Measurements from ENCODE around the gene EPM2A.

- TF ChIP-seq POLR2A (IDR thresholded peaks at IDR 0.05; ENCODE audit: low read depth, low read length) = no peak
- no peak for TF ChIP-seq E2F4 (IDR thresholded peaks at IDR 0.05; ENCODE audit: low read depth, low read length)
- no peak for TF ChIP-seq HDGF (IDR thresholded peaks at IDR 0.05)
- TF ChIP-seq MXI1 (IDR thresholded peaks at IDR 0.05; ENCODE audit: low read depth, low read length) = no peak
- no peak for TF ChIP-seq LARP7 (IDR thresholded peaks at IDR 0.05)
- TF ChIP-seq REST (IDR thresholded peaks at IDR 0.05; ENCODE audit: low read depth, low read length) = no peak
- no peak for TF ChIP-seq ZZZ3 (IDR thresholded peaks at IDR 0.05; ENCODE audit: control insufficient read depth, insufficient read length, low read depth)
- no peak for TF ChIP-seq CTCF (IDR thresholded peaks at IDR 0.05 in 2 of 3, conservative IDR thresholded peaks at IDR 0.05 in 1 of 3; ENCODE audit: control insufficient read depth in 2 of 3, extremely low read depth in 1 of 3, insufficient read depth in 1 of 3, low read depth in 3 of 3, low read length in 3 of 3)
- no peak for TF ChIP-seq NRF1 (conservative IDR thresholded peaks at IDR 0.05; ENCODE audit: low read depth, low read length)
- TF ChIP-seq TARDBP (IDR thresholded peaks at IDR 0.05; ENCODE audit: borderline replicate concordance) = no peak
- no peak for TF ChIP-seq FOXM1 (IDR thresholded peaks at IDR 0.05; ENCODE audit: low read depth, low read length)
- no peak for TF ChIP-seq DPF2 (IDR thresholded peaks at IDR 0.05)
These were observed 102.3 kb downstream of the EPM2A start for GRCh38 chr6:145632971-145633370.
